ENCODE data around the gene DOLK. TPM values are rescaled to one million over a fixed set of nuclear protein-coding genes. Genes with fewer than 3 reads are reported as not detected.

The DOLK gene
- polyA plus RNA-seq, 1 of the 3 experiments (the other 2 are of a cell fraction) = 23.1 TPM

DNA sequence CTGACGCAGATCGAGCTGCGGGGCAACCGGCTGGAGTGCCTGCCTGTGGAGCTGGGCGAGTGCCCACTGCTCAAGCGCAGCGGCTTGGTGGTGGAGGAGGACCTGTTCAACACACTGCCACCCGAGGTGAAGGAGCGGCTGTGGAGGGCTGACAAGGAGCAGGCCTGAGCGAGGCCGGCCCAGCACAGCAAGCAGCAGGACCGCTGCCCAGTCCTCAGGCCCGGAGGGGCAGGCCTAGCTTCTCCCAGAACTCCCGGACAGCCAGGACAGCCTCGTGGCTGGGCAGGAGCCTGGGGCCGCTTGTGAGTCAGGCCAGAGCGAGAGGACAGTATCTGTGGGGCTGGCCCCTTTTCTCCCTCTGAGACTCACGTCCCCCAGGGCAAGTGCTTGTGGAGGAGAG, 31.2 kb downstream of the DOLK start:
- H3K9ac ChIP-seq = no peak overlapping the region
- DNase-seq = no peak
- peaks cover 37% of the 10 kb centered on the region for H3K79me2 ChIP-seq (ENCODE audit: insufficient read depth)
- no peak overlapping the region for H3K4me2 ChIP-seq
- H3K4me1 ChIP-seq (ENCODE audit: control insufficient read depth in 1 of 2, insufficient read depth in 2 of 2, low read depth in 1 of 2, low read length in 1 of 2) = peaks cover 0 to 19% of the 10 kb centered on the region in 2 experiments; a peak in 3 of 4 replicates
- CTCF ChIA-PET = interaction anchor here (0.8 to 2.7 kb wide), 5 partner anchors 11 to 214 kb away, joined by 3 to 11 read pairs (median 4); partner anchors contain the start of genes ENDOG and PKN3
- WGBS (ENCODE audit: low lambda C conversion rate) = 92% methylated on average over 16 of the region's 18 CpGs
- no peaks in the 10 kb centered on the region for H3K9me2 ChIP-seq
- no peaks in the 10 kb centered on the region for H3K27me3 ChIP-seq (ENCODE audit: insufficient read depth)
- no peak overlapping the region for H3K27ac ChIP-seq (ENCODE audit: low read depth in 2 of 2, low read length in 1 of 2)
- POLR2A ChIA-PET = interaction anchor here (0.6 to 0.7 kb wide), 2 partner anchors 16 to 205 kb away, joined by 3 read pairs; no protein-coding TSS in a partner anchor
- peaks cover 4 to 26% of the 10 kb centered on the region in 2 experiments for H3K36me3 ChIP-seq (replicated peaks in 1 of 2; ENCODE audit: control insufficient read depth in 1 of 2, insufficient read depth in 2 of 2, low read length in 1 of 2)
- H3F3A ChIP-seq (replicated peaks; ENCODE audit: insufficient read depth) = peaks cover 7% of the 10 kb centered on the region
- H3K4me3 ChIP-seq (ENCODE audit: low read depth in 2 of 2, low read length in 1 of 2) = no peak overlapping the region
- H4K20me1 ChIP-seq (ENCODE audit: insufficient read depth) = no peaks in the 10 kb centered on the region
- H2AFZ ChIP-seq (ENCODE audit: low read depth) = no peak overlapping the region
- H3K9me3 ChIP-seq = no peaks in the 10 kb centered on the region
- no peak for TF ChIP-seq REST (IDR thresholded peaks at IDR 0.05; ENCODE audit: low read depth, low read length)
- TF ChIP-seq, protein P1, sequence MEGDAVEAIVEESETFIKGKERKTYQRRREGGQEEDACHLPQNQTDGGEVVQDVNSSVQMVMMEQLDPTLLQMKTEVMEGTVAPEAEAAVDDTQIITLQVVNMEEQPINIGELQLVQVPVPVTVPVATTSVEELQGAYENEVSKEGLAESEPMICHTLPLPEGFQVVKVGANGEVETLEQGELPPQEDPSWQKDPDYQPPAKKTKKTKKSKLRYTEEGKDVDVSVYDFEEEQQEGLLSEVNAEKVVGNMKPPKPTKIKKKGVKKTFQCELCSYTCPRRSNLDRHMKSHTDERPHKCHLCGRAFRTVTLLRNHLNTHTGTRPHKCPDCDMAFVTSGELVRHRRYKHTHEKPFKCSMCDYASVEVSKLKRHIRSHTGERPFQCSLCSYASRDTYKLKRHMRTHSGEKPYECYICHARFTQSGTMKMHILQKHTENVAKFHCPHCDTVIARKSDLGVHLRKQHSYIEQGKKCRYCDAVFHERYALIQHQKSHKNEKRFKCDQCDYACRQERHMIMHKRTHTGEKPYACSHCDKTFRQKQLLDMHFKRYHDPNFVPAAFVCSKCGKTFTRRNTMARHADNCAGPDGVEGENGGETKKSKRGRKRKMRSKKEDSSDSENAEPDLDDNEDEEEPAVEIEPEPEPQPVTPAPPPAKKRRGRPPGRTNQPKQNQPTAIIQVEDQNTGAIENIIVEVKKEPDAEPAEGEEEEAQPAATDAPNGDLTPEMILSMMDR (IDR thresholded peaks at IDR 0.05) = no peak
- TF ChIP-seq, protein P2, sequence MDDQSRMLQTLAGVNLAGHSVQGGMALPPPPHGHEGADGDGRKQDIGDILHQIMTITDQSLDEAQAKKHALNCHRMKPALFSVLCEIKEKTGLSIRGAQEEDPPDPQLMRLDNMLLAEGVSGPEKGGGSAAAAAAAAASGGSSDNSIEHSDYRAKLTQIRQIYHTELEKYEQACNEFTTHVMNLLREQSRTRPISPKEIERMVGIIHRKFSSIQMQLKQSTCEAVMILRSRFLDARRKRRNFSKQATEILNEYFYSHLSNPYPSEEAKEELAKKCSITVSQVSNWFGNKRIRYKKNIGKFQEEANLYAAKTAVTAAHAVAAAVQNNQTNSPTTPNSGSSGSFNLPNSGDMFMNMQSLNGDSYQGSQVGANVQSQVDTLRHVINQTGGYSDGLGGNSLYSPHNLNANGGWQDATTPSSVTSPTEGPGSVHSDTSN (IDR thresholded peaks at IDR 0.05) = no peak
- TF ChIP-seq FOXM1 (IDR thresholded peaks at IDR 0.05; ENCODE audit: low read depth) = no peak
- no peak for TF ChIP-seq CHD2 (IDR thresholded peaks at IDR 0.05; ENCODE audit: low read length, partially characterized antibody)
- TF ChIP-seq NFIC (IDR thresholded peaks at IDR 0.05; ENCODE audit: borderline replicate concordance) = no peak
- no peak for TF ChIP-seq RCOR1 (IDR thresholded peaks at IDR 0.05; ENCODE audit: low read length)
- TF ChIP-seq IRF3 (IDR thresholded peaks at IDR 0.05; ENCODE audit: low read depth, low read length) = no peak
- no peak for TF ChIP-seq MEF2A (IDR thresholded peaks at IDR 0.05; ENCODE audit: borderline replicate concordance, low read depth)
- TF ChIP-seq EP300 (IDR thresholded peaks at IDR 0.05; ENCODE audit: borderline replicate concordance in 1 of 2, low read depth in 1 of 2, low read length in 1 of 2) = no peak
- no peak for TF ChIP-seq FOSL2 (IDR thresholded peaks at IDR 0.05; ENCODE audit: borderline replicate concordance, low read depth)
- TF ChIP-seq POLR2AphosphoS5 (IDR thresholded peaks at IDR 0.05; ENCODE audit: low read depth, low read length) = no peak
